Stimulated activated naive B cell treated with anti-CD40 and anti-IgM and Interleukin-4, amounts not matched to agents 10 μg/mL and 1 μg/mL and 100 μg/mL, for 72 hours (primary cell): ENCODE data around the gene SEBOX.
A peak's percentile ranks its signal among the peaks of the same experiment; 100 is the strongest.

Experiments used
- ATAC-seq, 2 donors: fragments of 150-1000 bp; cut with Tn5 transposase; replicated peaks; 2 replicates each; pipeline ENCODE4 v1.10.0; 2021; ENCODE audit warnings: moderate library complexity in 1 of 2
- DNase-seq: peaks from one replicate; pipeline ENCODE4 v3.0.0; 2021
- H3K27ac Mint-ChIP-seq: one replicate; pipeline ENCODE4 v1.8.0; 2022; ENCODE audit warnings: mild to moderate bottlenecking, mixed read lengths
- H3K27me3 Mint-ChIP-seq, 2 donors: one replicate each; pipeline ENCODE4 v1.8.0; 2022; ENCODE audit warnings: mixed read lengths in 2 of 2
- H3K36me3 Mint-ChIP-seq, 2 donors: one replicate each; pipeline ENCODE4 v1.8.0; 2022; ENCODE audit warnings: mixed read lengths in 2 of 2, mild to moderate bottlenecking in 1 of 2
- H3K4me1 Mint-ChIP-seq, 2 donors: one replicate each; pipeline ENCODE4 v1.8.0; 2022; ENCODE audit warnings: mixed read lengths in 2 of 2, mild to moderate bottlenecking in 1 of 2
- H3K4me3 Mint-ChIP-seq, 2 donors: one replicate each; pipeline ENCODE4 v1.8.0; 2022; ENCODE audit warnings: mild to moderate bottlenecking in 2 of 2, mixed read lengths in 2 of 2, moderate library complexity in 1 of 2
- H3K9me3 Mint-ChIP-seq, 2 donors: one replicate each; pipeline ENCODE4 v1.8.0; 2022; ENCODE audit warnings: mixed read lengths in 2 of 2, mild to moderate bottlenecking in 1 of 2

Gene SEBOX

DNA sequence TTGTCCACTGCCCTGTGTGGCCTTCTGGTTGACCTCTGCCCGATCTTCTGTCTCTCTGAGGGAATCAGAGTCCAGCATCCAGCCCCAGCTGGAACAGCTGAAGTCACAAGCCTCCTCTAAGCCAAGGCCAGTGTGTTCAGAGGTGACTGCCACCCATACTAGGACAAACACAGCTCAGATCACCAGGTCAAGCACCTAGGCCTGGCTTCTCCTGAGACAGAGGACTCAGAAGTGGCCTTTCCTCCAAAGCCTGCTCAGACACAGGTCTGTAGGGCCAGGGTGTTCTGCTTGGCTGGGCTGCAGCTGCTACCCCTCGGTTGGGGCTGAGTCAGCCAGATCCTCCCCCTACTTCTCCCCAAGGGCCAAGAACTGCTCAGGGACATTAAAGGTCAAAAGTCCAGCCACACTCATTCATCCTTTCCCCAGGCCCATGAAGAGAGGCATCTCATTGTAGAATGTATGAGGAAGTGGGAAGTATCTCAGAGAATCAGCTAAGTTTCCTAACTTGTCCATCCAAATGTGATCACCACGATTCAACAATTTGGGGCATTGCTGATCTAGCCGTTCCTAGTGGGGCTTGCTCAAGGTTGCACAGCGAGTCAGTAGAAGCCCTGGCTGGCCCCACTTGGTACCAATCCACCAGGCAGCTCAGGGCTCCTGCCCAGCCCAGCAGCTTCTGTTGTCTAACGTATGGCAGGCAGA is 33.4 kb upstream of the SEBOX start:
- Mint-ChIP-seq H3K36me3 (peaks cover 23 to 25% of the 10 kb centered on the region in 2 donors), H3K27ac (peak overlapping the region; percentile 72), H3K4me1 (peaks cover 9 to 12% of the 10 kb centered on the region in 2 donors), H3K4me3 (peak overlapping the region in 1 of 2 donors; percentile 0), H3K27me3 (no peaks in the 10 kb centered on the region), H3K9me3 (no peaks in the 10 kb centered on the region)
- ATAC-seq (peak; percentile 70 to 82), DNase-seq (no peak)

DNA sequence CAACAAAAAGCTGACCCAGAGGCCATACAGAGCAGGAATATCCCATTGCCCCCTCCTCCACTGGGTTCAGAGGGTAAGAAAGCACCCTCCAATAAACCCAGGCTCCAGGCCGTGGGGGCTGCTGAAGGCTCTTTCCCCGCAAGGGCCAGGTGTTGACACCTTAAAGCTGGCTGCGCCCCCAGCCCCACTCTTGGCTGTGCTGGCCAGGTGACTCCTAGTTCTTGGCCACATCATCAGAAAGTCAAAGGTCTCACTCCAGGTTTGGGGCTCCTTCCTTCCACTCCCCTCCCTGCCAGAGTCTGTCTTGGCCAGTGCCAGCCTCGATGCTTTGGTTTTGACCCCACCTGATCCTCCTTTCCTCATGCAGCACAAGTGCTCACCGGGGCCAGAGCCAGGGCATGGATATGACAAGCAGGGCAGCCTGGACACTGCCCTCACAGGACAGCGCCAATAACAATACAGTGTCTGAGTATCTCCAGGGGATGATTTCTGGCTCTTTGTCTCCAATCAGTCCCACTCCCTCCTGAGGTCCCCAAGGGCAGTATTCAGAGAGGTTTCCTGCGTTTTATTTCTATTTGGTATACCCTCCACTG is 32.8 kb upstream of the SEBOX start:
- Mint-ChIP-seq H3K4me3 (no peak overlapping the region), H3K27me3 (no peaks in the 10 kb centered on the region), H3K4me1 (peaks cover 9 to 12% of the 10 kb centered on the region in 2 donors), H3K9me3 (no peaks in the 10 kb centered on the region), H3K36me3 (peaks cover 23 to 25% of the 10 kb centered on the region in 2 donors), H3K27ac (peak overlapping the region; percentile 72)
- DNase-seq (no peak), ATAC-seq (no peak)

DNA sequence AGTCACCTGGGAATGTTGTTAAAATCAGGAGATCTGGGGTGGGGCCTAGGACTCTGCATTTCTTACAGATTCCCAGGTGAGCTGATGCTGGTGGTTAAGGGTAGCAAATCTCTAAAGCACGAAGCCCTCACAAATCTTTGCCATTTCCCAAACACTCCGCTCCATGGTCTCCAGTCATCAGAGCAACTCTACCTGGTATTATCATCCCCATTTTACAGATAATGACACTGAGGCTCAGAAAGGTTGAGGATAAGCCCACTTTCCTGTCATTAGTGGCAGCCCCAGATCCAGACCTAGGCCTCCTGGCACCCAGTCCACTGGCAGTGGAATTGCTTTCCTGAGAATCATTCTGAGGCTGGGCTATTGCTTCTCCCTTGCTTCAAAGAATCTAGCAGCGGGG is 32.3 kb upstream of the SEBOX start:
- H3K27me3 Mint-ChIP-seq: no peaks in the 10 kb centered on the region
- H3K4me3 Mint-ChIP-seq: no peak overlapping the region
- H3K4me1 Mint-ChIP-seq: peaks cover 9 to 12% of the 10 kb centered on the region in 2 donors
- ATAC-seq (no peak), DNase-seq (no peak)
- no peak overlapping the region for H3K27ac Mint-ChIP-seq
- H3K9me3 Mint-ChIP-seq: no peaks in the 10 kb centered on the region
- peaks cover 23 to 28% of the 10 kb centered on the region in 2 donors for H3K36me3 Mint-ChIP-seq

DNA sequence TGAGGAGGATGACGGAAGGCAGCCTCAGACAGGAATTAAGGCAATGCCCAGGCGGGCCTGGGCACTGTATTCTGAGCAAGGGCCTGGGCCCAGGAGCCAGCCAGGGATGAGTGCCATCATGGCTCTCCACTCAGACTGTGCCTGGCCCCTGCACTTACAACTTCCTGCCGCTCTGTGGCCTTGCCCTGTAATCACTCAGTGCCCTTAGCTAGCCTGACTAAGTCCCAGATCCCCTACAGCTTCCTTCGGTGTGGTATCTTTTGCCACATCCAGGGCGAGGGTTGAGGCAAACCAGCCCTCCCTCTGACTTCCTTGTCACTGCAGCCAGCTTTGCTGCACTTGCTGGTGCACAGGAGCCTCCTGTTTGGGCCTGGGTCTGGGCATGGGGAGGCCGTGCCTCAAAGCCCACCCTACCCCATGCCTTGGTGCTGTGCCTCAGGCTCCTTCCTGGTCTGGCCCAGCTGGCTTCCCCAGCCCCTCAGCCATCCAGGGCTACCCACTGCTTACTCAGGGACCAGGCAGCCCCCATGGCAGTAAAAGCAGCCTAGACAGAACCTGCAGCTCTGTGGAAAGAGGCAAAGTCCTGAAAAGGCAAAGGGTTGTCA is 31.7 kb upstream of the SEBOX start:
- H3K36me3 Mint-ChIP-seq: peaks cover 24 to 29% of the 10 kb centered on the region in 2 donors
- peaks cover 9 to 12% of the 10 kb centered on the region in 2 donors for H3K4me1 Mint-ChIP-seq
- DNase-seq (no peak), ATAC-seq (no peak)
- H3K4me3 Mint-ChIP-seq: no peak overlapping the region
- H3K27ac Mint-ChIP-seq: no peak overlapping the region
- no peaks in the 10 kb centered on the region for H3K27me3 Mint-ChIP-seq
- no peaks in the 10 kb centered on the region for H3K9me3 Mint-ChIP-seq

DNA sequence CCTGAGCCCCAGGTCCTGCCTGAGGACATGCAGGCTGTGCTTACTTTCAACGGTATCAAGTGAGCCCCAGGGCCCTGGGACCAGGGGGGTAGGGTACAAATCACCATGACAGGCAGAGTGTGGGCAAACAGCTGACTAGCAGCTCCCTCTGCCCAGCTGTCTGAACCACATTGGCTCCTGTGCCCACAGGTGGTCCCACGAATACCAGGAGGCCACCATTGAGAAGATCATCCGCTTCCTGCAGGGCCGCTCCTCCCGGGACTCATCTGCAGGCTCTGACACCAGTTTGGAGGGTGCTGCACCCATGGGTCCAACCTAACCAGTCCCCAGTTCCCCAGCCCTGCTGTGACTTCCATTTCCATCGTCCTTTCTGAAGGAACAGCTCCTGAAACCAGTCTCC is 31.0 kb upstream of the SEBOX start:
- H3K9me3 Mint-ChIP-seq: no peaks in the 10 kb centered on the region
- no peak overlapping the region for H3K4me3 Mint-ChIP-seq
- no peak overlapping the region for H3K27ac Mint-ChIP-seq
- no peak for DNase-seq
- H3K4me1 Mint-ChIP-seq: peaks cover 9 to 12% of the 10 kb centered on the region in 2 donors
- H3K27me3 Mint-ChIP-seq: no peaks in the 10 kb centered on the region
- H3K36me3 Mint-ChIP-seq: peaks cover 32 to 36% of the 10 kb centered on the region in 2 donors
- no peak for ATAC-seq

DNA sequence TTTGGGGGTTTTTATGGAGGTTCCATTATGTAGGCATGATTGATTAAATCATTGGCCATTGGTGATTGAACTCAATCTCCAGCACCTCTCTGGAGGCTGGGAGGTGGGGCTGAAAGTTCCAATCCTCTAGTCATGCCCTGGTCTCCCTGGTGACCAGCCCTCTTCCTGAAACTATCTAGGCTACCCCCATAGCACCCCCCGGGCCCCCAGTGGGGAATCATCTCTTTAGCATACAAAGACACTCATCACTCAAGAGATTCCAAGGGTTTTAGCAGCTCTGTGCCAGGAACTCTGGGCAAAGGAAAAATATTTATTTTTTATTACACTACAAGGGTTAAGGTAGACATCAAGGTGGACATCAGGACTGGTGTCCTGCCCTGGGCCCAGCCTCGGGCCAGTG is 30.4 kb upstream of the SEBOX start:
- Mint-ChIP-seq H3K4me1 (peaks cover 9 to 12% of the 10 kb centered on the region in 2 donors), H3K4me3 (no peak overlapping the region), H3K27ac (no peak overlapping the region), H3K9me3 (no peaks in the 10 kb centered on the region), H3K27me3 (no peaks in the 10 kb centered on the region), H3K36me3 (peaks cover 37 to 42% of the 10 kb centered on the region in 2 donors)
- ATAC-seq: no peak
- no peak for DNase-seq

DNA sequence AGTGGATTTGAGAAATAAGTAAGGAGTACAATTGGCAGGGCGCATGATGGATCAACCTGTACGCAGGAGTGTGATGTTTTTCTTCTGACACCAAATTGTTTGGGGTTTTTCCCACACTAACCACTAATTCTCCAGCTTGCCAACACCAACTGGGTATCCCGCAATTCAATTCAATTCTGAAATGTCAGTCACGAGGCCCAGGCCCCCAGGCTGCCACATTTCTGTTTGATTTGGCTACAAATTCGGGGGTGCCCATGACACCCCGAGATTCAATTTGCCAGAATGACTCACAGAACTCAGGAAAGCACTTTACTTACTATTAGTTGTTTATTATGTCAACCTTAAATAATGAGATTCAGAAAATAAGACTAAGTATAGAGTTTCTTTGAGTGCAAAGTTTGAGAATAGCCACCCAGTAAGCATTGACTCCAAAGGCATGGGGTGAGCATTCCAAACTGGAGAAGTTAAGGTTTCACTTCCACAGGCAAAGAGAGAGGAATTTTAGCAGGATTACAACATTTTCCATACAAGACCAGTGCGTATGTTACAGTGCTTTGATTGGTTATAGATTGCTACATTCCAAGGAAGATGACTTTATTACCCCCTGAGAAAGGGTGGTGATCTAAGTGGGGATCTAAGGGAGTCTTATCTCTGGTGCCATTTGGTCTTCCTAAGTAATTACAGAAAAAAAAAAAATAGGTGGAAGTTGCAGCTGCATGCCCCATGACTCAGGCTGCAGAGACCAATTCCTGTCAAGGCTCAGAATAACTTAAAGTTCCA is 29.5 kb upstream of the SEBOX start:
- Mint-ChIP-seq H3K4me1 (peaks cover 9 to 12% of the 10 kb centered on the region in 2 donors), H3K36me3 (peaks cover 45 to 51% of the 10 kb centered on the region in 2 donors), H3K9me3 (no peaks in the 10 kb centered on the region), H3K4me3 (no peak overlapping the region), H3K27me3 (no peaks in the 10 kb centered on the region), H3K27ac (no peak overlapping the region)
- no peak for ATAC-seq
- DNase-seq: no peak

DNA sequence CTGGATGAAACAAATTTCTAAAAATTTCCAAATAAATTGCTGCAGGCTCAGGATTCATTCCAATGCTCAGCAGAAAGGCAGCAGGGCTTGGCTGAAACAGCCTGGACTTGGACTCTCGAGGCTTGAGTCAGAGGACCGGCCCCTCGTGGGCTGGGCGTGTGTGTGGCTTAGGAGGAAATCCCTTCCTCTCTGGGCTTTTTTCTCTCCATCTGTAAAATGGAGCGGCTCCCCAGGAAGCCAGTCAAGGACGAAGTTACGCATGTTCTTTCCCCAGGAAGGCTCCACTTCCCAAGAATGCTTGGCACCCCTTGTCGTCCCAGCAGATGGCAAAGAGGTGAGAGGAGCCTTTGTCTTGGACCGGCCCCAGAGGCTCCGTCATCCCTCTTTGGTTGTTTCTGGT is 27.5 kb upstream of the SEBOX start:
- ATAC-seq (no peak), DNase-seq (no peak)
- H3K27me3 Mint-ChIP-seq: no peaks in the 10 kb centered on the region
- no peaks in the 10 kb centered on the region for H3K9me3 Mint-ChIP-seq
- no peaks in the 10 kb centered on the region for H3K4me1 Mint-ChIP-seq
- no peak overlapping the region for H3K27ac Mint-ChIP-seq
- no peak overlapping the region for H3K4me3 Mint-ChIP-seq
- H3K36me3 Mint-ChIP-seq: peaks cover 47 to 53% of the 10 kb centered on the region in 2 donors

DNA sequence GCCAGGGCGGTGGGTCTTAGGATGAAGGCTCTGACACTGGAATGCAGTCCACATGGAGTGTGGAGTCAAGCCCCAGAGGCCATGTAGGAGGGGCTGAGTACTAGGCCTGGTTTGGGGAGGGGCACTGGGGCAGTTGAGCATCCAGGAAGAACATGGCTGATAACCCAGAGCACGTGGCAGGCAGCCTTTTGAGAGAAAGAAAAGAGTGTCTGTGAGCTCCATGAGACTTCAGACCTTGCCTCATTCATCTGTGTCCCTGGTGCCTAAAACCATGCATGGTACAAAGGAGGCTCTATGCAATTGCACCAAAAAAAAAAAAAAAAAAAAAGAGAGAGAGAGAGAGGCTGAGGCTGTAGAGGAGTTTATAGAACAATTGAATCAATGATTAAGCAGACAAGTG is 26.4 kb upstream of the SEBOX start:
- Mint-ChIP-seq H3K9me3 (no peaks in the 10 kb centered on the region), H3K27me3 (no peaks in the 10 kb centered on the region), H3K4me1 (no peaks in the 10 kb centered on the region), H3K36me3 (peaks cover 48 to 52% of the 10 kb centered on the region in 2 donors), H3K27ac (no peak overlapping the region), H3K4me3 (no peak overlapping the region)
- no peak for ATAC-seq
- no peak for DNase-seq

DNA sequence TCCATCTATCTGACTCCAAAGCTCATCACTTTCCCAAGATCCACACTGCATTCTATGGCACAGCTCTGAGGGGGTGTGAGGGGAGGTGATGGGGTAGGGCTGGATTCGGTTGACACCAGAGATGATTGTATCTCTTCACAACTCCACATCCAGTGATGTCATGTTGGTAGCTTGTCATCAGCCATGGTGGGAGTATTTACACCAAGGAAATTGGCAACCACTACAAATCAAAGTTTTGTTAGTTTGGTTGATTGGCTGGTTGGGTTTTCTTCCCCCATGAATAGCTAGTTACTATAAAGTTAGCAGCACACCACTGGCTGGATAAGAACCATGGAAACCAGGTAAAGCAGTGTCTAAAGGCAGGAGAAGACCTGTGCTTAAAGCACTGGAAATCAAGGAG is 26.0 kb upstream of the SEBOX start:
- H3K27ac Mint-ChIP-seq: no peak overlapping the region
- ATAC-seq (no peak), DNase-seq (no peak)
- no peaks in the 10 kb centered on the region for H3K9me3 Mint-ChIP-seq
- H3K4me1 Mint-ChIP-seq: no peaks in the 10 kb centered on the region
- peaks cover 48 to 52% of the 10 kb centered on the region in 2 donors for H3K36me3 Mint-ChIP-seq
- no peaks in the 10 kb centered on the region for H3K27me3 Mint-ChIP-seq
- H3K4me3 Mint-ChIP-seq: no peak overlapping the region

DNA sequence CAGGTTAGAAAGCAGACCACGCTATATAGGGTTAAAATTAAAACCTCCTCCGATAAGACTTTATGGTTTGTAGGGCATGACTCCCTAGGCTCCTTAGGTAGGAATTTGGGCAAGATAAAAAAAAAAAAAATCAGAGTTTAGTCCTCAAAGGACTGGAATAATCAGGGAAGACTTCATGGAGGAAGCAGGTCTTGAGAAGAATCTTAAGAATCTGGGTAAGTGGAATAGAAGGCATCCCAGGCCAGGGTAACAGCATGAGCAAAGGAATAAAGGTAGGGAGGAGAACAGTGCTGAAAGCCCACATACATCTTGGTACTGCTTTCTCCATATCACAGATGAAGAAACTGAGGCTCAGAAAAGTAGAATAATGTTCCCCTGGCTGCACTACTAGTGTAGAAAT is 25.6 kb upstream of the SEBOX start:
- no peak for ATAC-seq
- Mint-ChIP-seq H3K4me3 (no peak overlapping the region), H3K36me3 (peaks cover 48 to 49% of the 10 kb centered on the region in 2 donors), H3K27ac (no peak overlapping the region), H3K4me1 (peaks cover under 1% of the 10 kb centered on the region in 2 donors), H3K27me3 (peaks cover 0 to under 1% of the 10 kb centered on the region in 2 donors), H3K9me3 (no peaks in the 10 kb centered on the region)
- no peak for DNase-seq

DNA sequence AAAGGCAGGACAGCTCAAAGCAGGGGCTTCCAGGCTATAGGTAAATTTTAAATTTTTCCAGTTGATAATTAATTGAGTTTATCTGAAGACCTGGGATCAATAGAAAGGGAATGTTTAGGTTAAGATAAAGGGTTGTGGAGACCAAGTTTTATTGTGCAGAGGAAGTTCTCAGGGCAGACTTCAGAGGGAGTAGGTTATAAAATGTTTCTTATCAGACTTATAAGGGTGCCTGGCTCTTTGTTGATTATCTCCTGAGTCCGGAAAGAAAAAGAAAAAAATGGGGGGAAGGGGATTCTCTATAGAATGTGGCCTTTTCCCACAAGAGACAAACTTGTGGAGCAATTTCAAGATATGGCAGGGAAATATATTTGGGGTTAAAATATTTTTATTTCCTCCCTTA is 25.1 kb upstream of the SEBOX start:
- H3K4me3 Mint-ChIP-seq: no peak overlapping the region
- peaks cover 47 to 48% of the 10 kb centered on the region in 2 donors for H3K36me3 Mint-ChIP-seq
- DNase-seq: no peak
- no peaks in the 10 kb centered on the region for H3K9me3 Mint-ChIP-seq
- no peak overlapping the region for H3K27ac Mint-ChIP-seq
- ATAC-seq: no peak
- peaks cover 3 to 5% of the 10 kb centered on the region in 2 donors for H3K27me3 Mint-ChIP-seq
- H3K4me1 Mint-ChIP-seq: peaks cover 3 to 4% of the 10 kb centered on the region in 2 donors

DNA sequence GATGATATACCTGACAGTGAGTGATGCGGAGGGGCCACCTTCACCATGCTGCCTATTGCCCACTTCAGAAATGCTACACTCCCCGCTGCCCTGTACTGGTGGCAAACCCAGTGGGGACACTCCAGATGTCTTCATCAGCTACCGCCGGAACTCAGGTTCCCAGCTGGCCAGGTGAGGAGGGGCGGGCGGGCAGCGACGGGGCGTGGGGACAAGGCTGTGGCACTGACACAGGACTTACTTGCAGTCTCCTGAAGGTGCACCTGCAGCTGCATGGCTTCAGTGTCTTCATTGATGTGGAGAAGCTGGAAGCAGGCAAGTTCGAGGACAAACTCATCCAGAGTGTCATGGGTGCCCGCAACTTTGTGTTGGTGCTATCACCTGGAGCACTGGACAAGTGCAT is 23.1 kb upstream of the SEBOX start:
- Mint-ChIP-seq H3K27ac (no peak overlapping the region), H3K4me1 (peaks cover 17 to 22% of the 10 kb centered on the region in 2 donors), H3K4me3 (no peak overlapping the region), H3K36me3 (peaks cover 47 to 49% of the 10 kb centered on the region in 2 donors), H3K9me3 (no peaks in the 10 kb centered on the region), H3K27me3 (peaks cover 9 to 24% of the 10 kb centered on the region in 2 donors)
- DNase-seq: no peak
- no peak for ATAC-seq

DNA sequence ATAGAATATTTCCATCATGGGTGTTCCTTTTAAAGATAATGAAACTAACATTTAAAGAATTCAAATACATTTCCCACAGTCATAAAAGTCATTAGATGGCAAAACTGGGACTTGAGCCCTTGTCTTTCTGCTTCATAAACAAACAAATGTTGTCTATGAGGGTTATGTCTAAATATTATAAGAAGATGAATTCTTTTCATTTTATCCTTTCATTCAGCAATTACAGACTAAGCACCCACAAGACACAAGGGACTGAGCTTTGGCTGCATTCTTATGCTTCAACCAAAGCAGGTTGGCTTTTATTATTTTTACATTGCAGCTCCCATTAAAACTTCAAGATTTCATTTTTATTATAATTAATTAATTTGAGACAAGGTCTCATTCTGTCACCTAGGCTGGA is 21.4 kb upstream of the SEBOX start:
- Mint-ChIP-seq H3K27ac (no peak overlapping the region), H3K4me3 (no peak overlapping the region)
- no peak for ATAC-seq

More for the DNA sequence above, 21.4 kb upstream of the SEBOX start:
- Mint-ChIP-seq H3K36me3 (peaks cover 53 to 56% of the 10 kb centered on the region in 2 donors), H3K4me1 (peaks cover 22 to 32% of the 10 kb centered on the region in 2 donors), H3K27me3 (peaks cover 17 to 41% of the 10 kb centered on the region in 2 donors), H3K9me3 (no peaks in the 10 kb centered on the region)
- DNase-seq: no peak
